C4-2B (cell line): Measurements from ENCODE around the gene UBC.

Experiments used
- CTCF ChIP-seq: fragments of 450-650 bp; conservative IDR thresholded peaks from 2 replicates; pipeline ENCODE4 v1.5.1; 2017; ENCODE audit warnings: mild to moderate bottlenecking
- ZFX ChIP-seq: fragments of 450-650 bp; IDR thresholded peaks from 2 replicates; pipeline ENCODE4 v1.6.1; 2017

GRCh38 chr12:124875803-124876132 lies 38.7 kb downstream of the UBC start:
- TF ChIP-seq CTCF: no peak
- TF ChIP-seq ZFX: no peak
